HAP-1 (cell line): ENCODE measurements around the gene UEVLD.

Experiments
- DNase-seq, 2 experiments: peaks; one replicate each; pipeline ENCODE4 v3.0.0-alpha.2; 2016 to 2020; ENCODE audit warnings: low spot score in 2 of 2
- H3K27me3 ChIP-seq: fragments of 250-450 bp; sonication (Bioruptor Pico); 2 replicates; pipeline ENCODE4 v1.5.1; 2020; ENCODE audit warnings: low read depth, mild to moderate bottlenecking, moderate library complexity
- H3K36me3 ChIP-seq: fragments of 250-450 bp; sonication (Bioruptor Pico); replicated peaks from 2 replicates; pipeline ENCODE4 v1.5.1; 2020; ENCODE audit warnings: mild to moderate bottlenecking
- H3K4me1 ChIP-seq: fragments of 250-450 bp; sonication (Bioruptor Pico); 2 replicates; pipeline ENCODE4 v1.5.1; 2020; ENCODE audit warnings: mild to moderate bottlenecking
- H3K4me3 ChIP-seq: fragments of 250-450 bp; sonication (Bioruptor Pico); 2 replicates; pipeline ENCODE4 v1.5.1; 2020; ENCODE audit warnings: mild to moderate bottlenecking, moderate library complexity
- H3K9me3 ChIP-seq: fragments of 250-450 bp; sonication (Bioruptor Pico); 2 replicates; pipeline ENCODE4 v1.5.1; 2020; ENCODE audit warnings: mild to moderate bottlenecking, moderate library complexity
- in situ Hi-C: fragments of 300-500 bp; cut with MboI; formaldehyde crosslinking; loops from 3 replicates; pipeline ENCODE4 v1.14.3; 2020; ENCODE audit warnings: low sequenced_read_pairs, inconsistent platforms, mixed read lengths

UEVLD gene

DNA sequence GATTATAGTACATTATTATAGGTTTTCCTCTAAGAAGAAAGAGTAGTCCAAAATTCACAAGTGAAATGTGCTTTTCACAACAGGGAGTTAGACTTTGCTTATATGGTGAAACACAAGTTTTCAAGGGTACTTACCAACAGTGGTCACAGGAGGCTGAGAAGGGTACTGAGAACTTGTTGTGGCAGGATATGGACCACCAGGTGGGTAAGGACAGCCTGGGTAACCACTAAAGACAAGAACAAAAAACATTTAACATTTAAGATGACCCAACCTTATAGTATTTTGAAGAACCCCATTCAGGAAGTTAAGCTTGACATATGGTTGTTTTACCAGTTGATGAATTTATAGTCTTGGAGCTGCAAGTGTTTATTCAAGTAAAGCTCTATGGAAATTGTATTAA is 86.2 kb downstream of the UEVLD start:
- no peaks in the 10 kb centered on the region for H3K27me3 ChIP-seq
- peaks cover 52% of the 10 kb centered on the region for H3K36me3 ChIP-seq
- H3K4me1 ChIP-seq = peaks cover 7% of the 10 kb centered on the region
- H3K9me3 ChIP-seq = no peaks in the 10 kb centered on the region
- in situ Hi-C loops = no loop called here
- no peak overlapping the region for H3K4me3 ChIP-seq
- DNase-seq = no peak

DNA sequence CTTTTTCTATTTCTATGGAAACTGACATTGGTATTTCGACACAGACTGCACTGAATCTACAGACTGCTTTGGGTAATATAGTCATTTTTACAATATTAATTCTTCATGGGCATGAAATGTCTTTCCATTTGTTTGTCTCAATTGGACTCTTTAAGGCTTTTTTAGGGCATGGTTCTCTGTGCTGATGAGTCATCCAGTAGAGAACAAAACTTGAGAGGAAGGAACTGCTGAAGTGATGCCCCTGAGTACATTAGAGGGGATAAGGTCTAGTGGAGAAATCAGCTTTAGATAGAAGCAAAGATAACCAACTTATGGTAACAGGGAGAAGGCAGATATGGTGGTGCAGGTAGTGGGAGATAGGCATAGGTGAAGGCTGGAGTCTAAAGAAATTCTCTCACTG is 86.9 kb downstream of the UEVLD start:
- in situ Hi-C loops = no loop called here
- no peak overlapping the region for H3K4me3 ChIP-seq
- no peak for DNase-seq
- no peaks in the 10 kb centered on the region for H3K9me3 ChIP-seq
- H3K36me3 ChIP-seq = peaks cover 52% of the 10 kb centered on the region
- H3K4me1 ChIP-seq = peaks cover 3% of the 10 kb centered on the region; the same call in 1 of the 2 replicates
- H3K27me3 ChIP-seq = no peaks in the 10 kb centered on the region

DNA sequence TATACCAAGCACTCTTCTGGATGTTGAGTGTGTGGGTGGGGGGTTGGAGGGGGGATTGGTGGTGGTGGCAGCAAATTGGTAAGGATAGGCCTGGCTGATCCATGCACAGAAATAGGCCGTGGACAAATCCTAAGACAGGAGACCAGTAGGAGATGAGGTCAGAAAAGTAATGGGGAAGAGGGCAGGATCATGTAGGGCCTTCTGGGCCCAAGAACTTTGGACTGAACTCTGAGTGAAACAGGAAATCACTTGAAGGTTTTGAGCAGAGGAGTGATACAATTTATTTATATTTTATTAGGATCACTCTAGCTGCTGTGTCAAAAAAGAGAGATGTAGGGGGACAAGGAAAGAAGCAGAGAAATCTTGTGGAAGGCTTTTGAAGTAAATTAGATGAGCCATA is 90.5 kb downstream of the UEVLD start:
- no peaks in the 10 kb centered on the region for H3K9me3 ChIP-seq
- H3K4me1 ChIP-seq = peaks cover under 1% of the 10 kb centered on the region
- H3K27me3 ChIP-seq = no peaks in the 10 kb centered on the region
- peaks cover 42% of the 10 kb centered on the region for H3K36me3 ChIP-seq
- DNase-seq = no peak
- in situ Hi-C loops = no loop called here
- no peak overlapping the region for H3K4me3 ChIP-seq

DNA sequence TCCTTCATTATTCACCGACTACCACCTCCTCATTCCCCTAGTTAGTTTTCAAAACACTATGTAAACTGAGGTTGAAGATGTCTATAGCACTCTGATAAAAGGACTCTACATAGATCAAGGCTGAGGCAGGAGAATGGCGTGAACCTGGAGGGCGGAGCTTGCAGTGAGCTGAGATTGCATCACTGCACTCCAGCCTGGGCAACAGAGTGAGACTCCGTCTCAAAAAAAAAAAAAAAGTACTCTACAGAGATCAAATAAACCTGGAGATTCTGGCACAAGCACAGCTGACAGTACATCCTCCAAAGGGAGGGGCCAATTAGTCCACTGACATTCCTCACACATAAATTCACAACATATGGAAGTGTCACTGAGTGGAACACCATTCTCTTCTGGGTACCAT is 92.8 kb downstream of the UEVLD start:
- Histone ChIP-seq H3K27me3 (no peaks in the 10 kb centered on the region), H3K36me3 (peaks cover 23% of the 10 kb centered on the region), H3K4me1 (peaks cover 3% of the 10 kb centered on the region), H3K4me3 (no peak overlapping the region), H3K9me3 (no peaks in the 10 kb centered on the region)
- in situ Hi-C loops = no loop called here
- DNase-seq = no peak

DNA sequence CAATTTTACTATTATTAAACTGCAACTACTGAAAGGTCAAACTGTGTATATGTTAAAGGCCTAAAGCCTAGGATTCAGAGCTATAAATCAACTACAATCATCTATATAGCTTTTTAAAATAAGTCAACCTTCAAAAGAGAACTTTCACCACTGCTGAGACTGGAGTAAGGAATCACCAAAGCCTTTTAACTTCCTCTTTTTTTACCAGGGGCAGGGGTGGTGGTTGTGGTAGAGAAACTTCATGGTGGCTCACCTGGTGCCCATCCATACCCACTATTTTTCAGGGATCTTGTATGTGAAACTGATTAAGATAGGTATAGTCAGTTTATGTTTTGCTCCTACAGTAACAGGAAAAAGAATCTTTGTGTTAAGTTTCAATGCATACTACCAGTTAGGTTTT is 93.3 kb downstream of the UEVLD start:
- in situ Hi-C loops = no loop called here
- Histone ChIP-seq H3K36me3 (peaks cover 21% of the 10 kb centered on the region), H3K9me3 (no peaks in the 10 kb centered on the region), H3K27me3 (no peaks in the 10 kb centered on the region), H3K4me1 (peaks cover 3% of the 10 kb centered on the region), H3K4me3 (no peak overlapping the region)
- DNase-seq = no peak

DNA sequence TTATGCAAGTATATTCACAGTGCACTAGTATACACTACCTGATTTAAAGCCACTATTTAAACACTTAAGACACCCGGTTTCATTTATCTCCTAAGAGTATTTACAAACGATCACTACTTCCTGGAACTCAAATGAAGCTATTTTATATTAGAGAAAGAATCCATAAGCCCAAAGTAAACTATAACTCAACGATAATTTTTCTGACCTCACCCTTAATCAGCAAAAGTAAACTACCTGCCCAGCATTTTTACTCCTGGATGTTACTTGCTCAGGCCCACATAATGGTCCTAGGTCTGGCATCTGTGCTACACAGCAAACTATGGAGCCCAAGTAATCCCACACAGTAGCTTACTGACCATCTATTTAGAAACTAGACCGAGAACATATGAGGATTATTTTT is 95.2 kb downstream of the UEVLD start:
- no peaks in the 10 kb centered on the region for H3K27me3 ChIP-seq

DNA sequence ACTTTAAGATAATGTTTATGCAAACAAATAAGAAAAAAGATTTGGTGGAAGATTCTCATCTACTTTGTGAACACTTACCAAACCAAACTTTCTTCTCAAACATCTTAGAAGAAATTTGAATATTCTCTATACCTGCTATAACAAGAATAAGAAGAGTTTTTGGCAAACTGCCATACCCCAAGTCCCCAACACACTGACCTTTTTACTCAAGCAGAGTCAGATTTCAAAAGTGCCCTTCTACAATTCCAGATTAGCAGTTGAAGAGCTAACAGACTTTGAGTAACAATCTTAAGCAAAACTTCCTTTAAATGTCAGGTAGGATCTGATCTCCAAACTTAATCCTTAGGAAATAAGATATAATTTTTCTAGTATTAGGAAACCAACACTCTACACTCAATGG is 95.6 kb downstream of the UEVLD start:
- Histone ChIP-seq H3K36me3 (peaks cover 6% of the 10 kb centered on the region), H3K4me3 (no peak overlapping the region), H3K9me3 (no peaks in the 10 kb centered on the region), H3K27me3 (no peaks in the 10 kb centered on the region), H3K4me1 (peaks cover 3% of the 10 kb centered on the region)
- in situ Hi-C loops = no loop called here
- no peak for DNase-seq

More for the DNA sequence above, 95.2 kb downstream of the UEVLD start:
- Histone ChIP-seq H3K36me3 (peaks cover 7% of the 10 kb centered on the region), H3K4me1 (peaks cover 3% of the 10 kb centered on the region), H3K9me3 (no peaks in the 10 kb centered on the region), H3K4me3 (no peak overlapping the region)
- in situ Hi-C loops = no loop called here
- DNase-seq = no peak

DNA sequence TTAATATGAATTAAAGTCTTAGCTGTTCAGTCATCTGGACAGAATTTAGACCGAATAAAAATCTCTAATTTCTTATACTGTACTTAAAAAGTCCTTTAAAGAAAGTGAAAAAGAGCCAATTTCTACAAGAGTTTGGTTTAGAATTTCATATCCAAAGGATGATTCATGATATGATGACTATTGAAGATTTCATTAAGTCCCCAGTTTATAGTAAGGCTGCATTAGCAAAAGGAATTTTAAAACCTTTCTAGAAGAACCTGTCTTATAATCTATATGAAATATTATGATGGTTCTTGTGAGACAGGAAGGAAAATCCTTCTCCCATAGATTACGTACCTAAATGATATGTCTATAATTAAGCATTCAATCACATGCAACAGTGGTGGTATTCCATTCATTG is 96.6 kb downstream of the UEVLD start:
- Histone ChIP-seq H3K4me3 (no peak overlapping the region), H3K36me3 (peaks cover 3% of the 10 kb centered on the region), H3K27me3 (no peaks in the 10 kb centered on the region), H3K4me1 (peaks cover 3% of the 10 kb centered on the region), H3K9me3 (no peaks in the 10 kb centered on the region)
- in situ Hi-C loops = no loop called here
- no peak for DNase-seq

DNA sequence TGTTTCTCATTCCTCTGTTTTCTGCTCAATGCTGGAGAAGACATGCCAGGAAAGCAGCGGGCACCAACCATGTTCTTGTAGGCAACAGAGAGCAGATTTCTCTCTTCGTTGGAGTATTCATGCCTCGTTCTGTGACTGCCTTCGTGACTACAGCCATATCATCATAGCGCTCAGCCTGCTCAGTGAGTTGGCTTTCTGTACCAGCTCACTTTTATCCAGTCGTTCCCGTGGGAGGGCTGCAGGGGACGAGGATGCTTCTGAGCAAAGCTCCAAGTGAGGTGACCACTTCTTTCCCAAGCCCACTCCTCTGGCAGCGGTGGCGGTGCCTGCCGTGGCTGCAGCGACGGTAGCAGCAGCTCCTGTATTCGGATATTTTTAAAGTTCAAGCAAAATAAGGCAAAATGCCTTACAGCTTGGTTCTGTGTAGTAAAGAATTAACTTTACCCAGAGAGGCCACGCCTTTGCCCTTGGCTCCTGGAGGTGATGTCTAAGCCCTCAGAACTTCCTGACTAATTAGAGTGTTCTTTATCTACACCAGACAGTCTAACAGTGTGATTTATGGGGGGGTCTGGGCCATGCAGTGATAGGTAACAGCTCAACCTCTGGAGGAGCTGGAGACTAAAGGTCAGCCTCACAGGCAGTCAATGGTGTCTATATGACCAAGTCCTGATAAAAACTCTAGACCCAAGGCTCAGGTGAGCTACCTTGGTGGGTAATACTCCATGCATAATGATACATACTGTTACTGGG is 97.6 kb downstream of the UEVLD start:
- in situ Hi-C loops = no loop called here
- H3K4me3 ChIP-seq = no peak overlapping the region
- no peak for DNase-seq
- no peaks in the 10 kb centered on the region for H3K9me3 ChIP-seq
- H3K27me3 ChIP-seq = no peaks in the 10 kb centered on the region
- H3K36me3 ChIP-seq = peaks cover 3% of the 10 kb centered on the region
- H3K4me1 ChIP-seq = peaks cover 3% of the 10 kb centered on the region

DNA sequence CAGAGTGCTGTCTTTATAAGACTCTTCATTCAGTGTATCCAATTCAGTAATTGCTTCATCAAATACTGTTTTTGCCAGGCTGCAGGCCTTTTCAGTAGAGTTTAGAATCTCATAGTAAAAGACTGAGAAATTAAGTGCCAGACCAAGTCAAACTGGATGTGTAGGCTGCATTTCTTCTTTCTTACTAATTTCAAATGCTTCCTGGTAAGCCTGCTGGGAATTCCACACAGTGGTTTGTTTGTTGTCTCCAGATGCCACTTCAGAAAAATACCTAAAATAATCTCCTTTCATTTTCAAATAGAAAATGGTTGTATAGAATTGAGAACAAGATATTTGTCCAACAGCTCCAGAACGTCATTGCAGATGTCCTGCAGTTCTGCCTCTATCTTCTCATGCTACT is 98.2 kb downstream of the UEVLD start:
- in situ Hi-C loops = no loop called here
- Histone ChIP-seq H3K27me3 (no peaks in the 10 kb centered on the region), H3K4me3 (no peak overlapping the region), H3K36me3 (peaks cover 4% of the 10 kb centered on the region), H3K9me3 (no peaks in the 10 kb centered on the region), H3K4me1 (peaks cover 3% of the 10 kb centered on the region)
- no peak for DNase-seq

DNA sequence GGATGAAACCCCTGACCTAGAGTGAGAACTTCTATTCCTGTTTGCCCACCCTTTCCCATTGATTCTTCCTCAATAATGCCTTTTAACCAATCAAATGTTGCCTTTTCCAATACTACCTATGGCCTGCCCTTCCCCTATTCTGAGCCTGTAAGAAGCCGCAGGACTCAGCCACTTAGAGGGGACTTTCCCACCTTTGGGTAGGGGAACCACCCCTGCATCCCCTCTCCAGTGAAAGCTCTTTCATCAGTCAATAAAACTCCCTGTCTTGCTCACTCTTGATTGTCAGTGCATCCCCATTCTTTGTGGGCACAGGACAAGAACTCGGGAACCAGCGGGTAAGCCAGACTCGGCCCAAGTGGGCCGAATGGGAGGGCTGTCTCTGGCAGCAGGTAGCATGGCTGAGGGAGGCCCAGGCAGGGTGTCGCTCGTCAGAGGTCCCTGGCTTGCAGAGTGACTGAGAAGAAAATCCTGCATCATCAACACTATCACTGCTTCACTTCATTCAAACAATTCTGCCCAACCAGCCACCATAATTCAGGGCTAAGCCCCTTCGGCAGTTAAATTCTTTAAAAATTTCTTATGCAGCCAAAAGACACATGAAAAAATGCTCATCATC is 102.5 kb downstream of the UEVLD start:
- no peak overlapping the region for H3K4me3 ChIP-seq
- no peaks in the 10 kb centered on the region for H3K4me1 ChIP-seq
- no peak for DNase-seq
- peaks cover 26% of the 10 kb centered on the region for H3K36me3 ChIP-seq
- in situ Hi-C loops = no loop called here
- no peaks in the 10 kb centered on the region for H3K27me3 ChIP-seq
- H3K9me3 ChIP-seq = no peaks in the 10 kb centered on the region
